Thyroid gland (tissue), 4 donors: ENCODE data around the gene DNM1L. TPM values are rescaled to one million over a fixed set of nuclear protein-coding genes. Genes with fewer than 3 reads are reported as not detected.

Experiments
- DNase-seq, 2 donors: peaks; one replicate each; pipeline ENCODE4 v3.0.0-alpha.2; 2019
- H3K27ac ChIP-seq, 3 donors: fragments of 200-600 bp; sonication (generic); 1 replicate in 2 of 3; 2 replicates in 1 of 3; pipeline ENCODE4 v1.5.1; 2016 to 2019; ENCODE audit warnings: mild to moderate bottlenecking in 1 of 3, moderate library complexity in 1 of 3
- H3K27me3 ChIP-seq: fragments of 200-600 bp; sonication (generic); one replicate; pipeline ENCODE4 v1.5.1; 2019
- H3K36me3 ChIP-seq, 2 donors: fragments of 200-600 bp; sonication (generic); one replicate each; pipeline ENCODE4 v1.5.1; 2016 to 2019
- H3K4me1 ChIP-seq, 2 donors: fragments of 200-600 bp; sonication (generic); one replicate each; pipeline ENCODE4 v1.5.1; 2017 to 2019
- H3K4me3 ChIP-seq, 3 donors: fragments of 200-600 bp; sonication (generic); replicated peaks in 1 of 3; 1 replicate in 2 of 3; 2 replicates in 1 of 3; pipeline ENCODE4 v1.5.1; 2016; ENCODE audit warnings: mild to moderate bottlenecking in 1 of 3
- H3K9me3 ChIP-seq: fragments of 200-600 bp; sonication (generic); one replicate; pipeline ENCODE4 v1.5.1; 2017
- POLR2A ChIP-seq, 2 donors: fragments of 450-650 bp; IDR thresholded peaks; one replicate each; pipeline ENCODE4 v1.6.1; 2017; ENCODE audit warnings: antibody characterized with exemption in 2 of 2, mild to moderate bottlenecking in 2 of 2, moderate library complexity in 1 of 2
- WGBS, 2 donors: methylation state at CpG; one replicate each; pipeline ENCODE4 v1.1.5; 2017; 5-methylcytosine and 5-hydroxymethylcytosine counted together
- intact Hi-C: fragments of 100-400 bp; cut with DNase I; formaldehyde crosslinking; loops from one replicate; pipeline ENCODE4 v1.15.1; 2023
- small RNA-seq: library from RNA; depleted of rRNA; stranded (forward); fragments of <200 nt; gene quantifications from one replicate; pipeline ENCODE3, GENCODE V24; 2016
- total RNA-seq, 4 donors: library from RNA; depleted of rRNA; stranded (reverse); fragments of >200 nt; gene quantifications; one replicate each; pipeline ENCODE4 v1.2.3, GENCODE V29; 2016
- TF ChIP-seq, protein P1 (sequence below), 6 experiments: fragments of 200-600 bp in 3 of 6; fragments of 450-650 bp in 3 of 6; sonication (generic) in 3 of 6; IDR thresholded peaks; one replicate each; pipeline ENCODE4 v1.5.1; 2016 to 2019; ENCODE audit warnings: antibody characterized with exemption in 6 of 6, mild to moderate bottlenecking in 2 of 6, inconsistent platforms in 1 of 6, moderate library complexity in 1 of 6

DNM1L gene
- total RNA-seq, 4 donors from 2014 or later = 49.7 to 93.7 (median 56.8) TPM

DNA sequence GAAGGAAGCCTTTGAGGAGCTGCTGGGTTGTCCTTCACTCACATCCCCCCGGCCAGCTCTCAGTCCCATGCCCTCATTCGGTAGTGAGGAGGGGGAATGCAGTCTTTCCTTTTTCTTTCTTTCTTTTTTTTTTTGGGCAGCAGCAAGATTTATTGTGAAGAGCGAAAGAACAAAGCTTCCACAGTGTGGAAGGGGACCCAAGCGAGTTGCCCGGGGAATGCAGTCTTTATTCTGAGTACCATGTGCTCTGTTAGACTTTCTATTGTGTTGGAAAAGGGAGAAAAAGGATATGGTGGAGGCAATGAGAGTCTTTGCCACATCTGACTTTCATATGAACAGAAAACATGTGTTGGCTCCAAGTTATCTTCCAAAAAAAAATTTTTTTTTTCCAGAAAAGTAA, 106.5 kb downstream of the DNM1L start:
- Histone ChIP-seq H3K4me1 (no peaks in the 10 kb centered on the region), H3K36me3 (no peaks in the 10 kb centered on the region), H3K27ac (no peak overlapping the region), H3K27me3 (no peaks in the 10 kb centered on the region), H3K9me3 (no peaks in the 10 kb centered on the region), H3K4me3 (no peak overlapping the region)
- DNase-seq = no peak
- intact Hi-C loops = no loop called here
- WGBS, 2 donors = 83 to 88% methylated on average over 5 of the region's 5 CpGs
- TF ChIP-seq POLR2A (IDR thresholded peaks at IDR 0.05) = no peak
- TF ChIP-seq, protein P1, sequence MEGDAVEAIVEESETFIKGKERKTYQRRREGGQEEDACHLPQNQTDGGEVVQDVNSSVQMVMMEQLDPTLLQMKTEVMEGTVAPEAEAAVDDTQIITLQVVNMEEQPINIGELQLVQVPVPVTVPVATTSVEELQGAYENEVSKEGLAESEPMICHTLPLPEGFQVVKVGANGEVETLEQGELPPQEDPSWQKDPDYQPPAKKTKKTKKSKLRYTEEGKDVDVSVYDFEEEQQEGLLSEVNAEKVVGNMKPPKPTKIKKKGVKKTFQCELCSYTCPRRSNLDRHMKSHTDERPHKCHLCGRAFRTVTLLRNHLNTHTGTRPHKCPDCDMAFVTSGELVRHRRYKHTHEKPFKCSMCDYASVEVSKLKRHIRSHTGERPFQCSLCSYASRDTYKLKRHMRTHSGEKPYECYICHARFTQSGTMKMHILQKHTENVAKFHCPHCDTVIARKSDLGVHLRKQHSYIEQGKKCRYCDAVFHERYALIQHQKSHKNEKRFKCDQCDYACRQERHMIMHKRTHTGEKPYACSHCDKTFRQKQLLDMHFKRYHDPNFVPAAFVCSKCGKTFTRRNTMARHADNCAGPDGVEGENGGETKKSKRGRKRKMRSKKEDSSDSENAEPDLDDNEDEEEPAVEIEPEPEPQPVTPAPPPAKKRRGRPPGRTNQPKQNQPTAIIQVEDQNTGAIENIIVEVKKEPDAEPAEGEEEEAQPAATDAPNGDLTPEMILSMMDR (IDR thresholded peaks at IDR 0.05) = no peak

DNA sequence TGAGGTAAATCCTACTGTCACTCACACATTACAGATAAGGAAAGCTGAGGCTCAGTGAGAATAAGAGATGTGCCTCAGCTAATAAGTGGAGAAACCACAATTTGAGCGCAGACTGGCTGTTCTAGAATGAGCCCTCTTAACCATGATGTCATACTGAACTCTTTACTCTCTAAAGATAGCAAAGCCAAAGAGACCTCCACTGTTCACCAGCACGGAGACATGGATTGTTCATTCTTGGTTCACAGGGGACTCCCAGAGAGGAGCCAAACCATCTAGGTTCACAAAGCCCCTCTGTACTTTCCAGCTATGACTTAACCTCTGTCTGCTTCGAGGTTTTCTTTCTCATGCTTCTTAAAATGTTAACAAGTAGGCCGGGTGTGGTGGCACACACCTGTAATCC, 109.3 kb downstream of the DNM1L start:
- Histone ChIP-seq H3K27ac (no peak overlapping the region), H3K27me3 (no peaks in the 10 kb centered on the region), H3K4me1 (no peaks in the 10 kb centered on the region), H3K9me3 (no peaks in the 10 kb centered on the region), H3K36me3 (no peaks in the 10 kb centered on the region), H3K4me3 (no peak overlapping the region)
- WGBS, 2 donors = 59 to 75% methylated on average over 4 of the region's 4 CpGs
- DNase-seq = no peak
- no peak for TF ChIP-seq POLR2A (IDR thresholded peaks at IDR 0.05)
- TF ChIP-seq, protein P1 (IDR thresholded peaks at IDR 0.05) = no peak
- intact Hi-C loops = no loop called here

DNA sequence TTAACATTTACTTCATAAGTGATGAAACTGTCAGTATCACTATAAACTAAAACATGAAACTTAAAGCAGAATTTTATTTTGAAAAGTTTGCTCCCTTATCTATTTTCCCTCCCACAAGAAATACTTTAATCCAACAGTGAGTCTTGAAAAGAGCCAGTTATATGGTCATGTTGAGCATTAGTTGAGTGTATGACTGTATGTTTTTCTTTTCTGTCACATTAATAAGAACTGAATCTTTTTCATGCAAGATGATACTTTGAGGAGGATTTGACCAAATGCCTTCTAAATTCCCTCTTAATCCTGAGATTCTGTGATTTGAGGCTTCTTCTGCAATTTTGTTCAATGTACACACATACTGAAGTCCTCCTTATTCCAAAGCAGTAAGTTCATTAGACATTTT, 110.3 kb downstream of the DNM1L start:
- intact Hi-C loops = no loop called here
- H3K4me3 ChIP-seq = no peak overlapping the region
- no peak overlapping the region for H3K27ac ChIP-seq
- no peaks in the 10 kb centered on the region for H3K9me3 ChIP-seq
- no peaks in the 10 kb centered on the region for H3K36me3 ChIP-seq
- H3K4me1 ChIP-seq = no peaks in the 10 kb centered on the region
- TF ChIP-seq, protein P1 (IDR thresholded peaks at IDR 0.05) = no peak
- TF ChIP-seq POLR2A (IDR thresholded peaks at IDR 0.05) = no peak
- no peak for DNase-seq
- H3K27me3 ChIP-seq = no peaks in the 10 kb centered on the region

DNA sequence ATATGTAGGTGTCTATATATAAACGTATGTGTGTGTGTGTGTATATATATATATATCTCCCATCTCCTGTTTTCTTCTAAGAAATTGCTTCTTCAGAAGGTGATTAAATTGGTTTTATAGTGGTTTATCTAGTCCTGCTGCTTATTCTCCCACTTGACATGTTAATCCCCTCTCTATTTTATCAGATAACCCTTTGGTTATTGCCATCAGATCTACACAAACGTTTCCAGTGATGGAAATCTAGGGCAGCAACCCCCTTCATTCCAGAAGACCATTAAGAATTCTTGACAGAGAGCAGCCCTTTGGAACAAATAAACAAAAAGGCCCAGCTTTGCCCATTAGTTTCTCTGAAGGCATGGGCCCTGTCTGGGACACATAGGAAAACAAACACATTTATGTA, 110.8 kb downstream of the DNM1L start:
- WGBS, 2 donors = 31 to 41% methylated on average over 2 of the region's 2 CpGs
- Histone ChIP-seq H3K27ac (no peak overlapping the region), H3K4me3 (no peak overlapping the region), H3K9me3 (no peaks in the 10 kb centered on the region), H3K36me3 (no peaks in the 10 kb centered on the region), H3K4me1 (no peaks in the 10 kb centered on the region), H3K27me3 (no peaks in the 10 kb centered on the region)
- intact Hi-C loops = no loop called here
- no peak for DNase-seq
- TF ChIP-seq POLR2A (IDR thresholded peaks at IDR 0.05) = no peak

DNA sequence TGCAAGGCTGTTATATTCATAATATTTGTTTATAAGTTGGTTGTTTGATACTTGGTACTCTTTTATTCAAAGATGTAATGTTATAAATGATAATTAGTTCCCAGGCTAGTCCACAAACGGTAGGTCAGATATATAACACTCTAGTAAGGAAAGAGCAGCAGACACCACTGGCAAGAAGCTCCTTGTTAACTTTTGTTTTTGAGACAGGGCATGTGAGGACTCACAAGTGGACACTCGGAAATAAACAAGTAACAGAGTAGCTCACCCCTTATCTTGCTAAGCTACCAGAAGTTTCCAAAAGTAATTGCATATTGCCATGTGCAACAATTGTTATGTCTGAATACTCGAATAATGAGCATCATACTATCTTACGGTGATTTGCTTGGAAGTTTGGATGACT, 115.2 kb downstream of the DNM1L start:
- no peak overlapping the region for H3K4me3 ChIP-seq
- TF ChIP-seq POLR2A (IDR thresholded peaks at IDR 0.05) = no peak
- no peak overlapping the region for H3K27ac ChIP-seq
- no peaks in the 10 kb centered on the region for H3K9me3 ChIP-seq
- no peaks in the 10 kb centered on the region for H3K4me1 ChIP-seq
- intact Hi-C loops = no loop called here
- H3K36me3 ChIP-seq = no peaks in the 10 kb centered on the region
- 56 to 73% methylated on average over 4 of the region's 4 CpGs for WGBS, 2 donors
- no peak for DNase-seq
- H3K27me3 ChIP-seq = no peaks in the 10 kb centered on the region

Small RNAs within 50 kb of the gene (small RNA-seq; reads per million reads assigned to genes)
- gene RF00019 = not detected

Other genes starting within 250 kb of the DNM1L start
- 10 to 100 TPM; 21.1 to 48.5 (median 25.3) TPM for gene YARS2, start 76.6 kb downstream of the DNM1L start, total RNA-seq
- under 1 TPM; 0.27 to 0.92 (median 0.55) TPM for gene PKP2, start 217.5 kb downstream of the DNM1L start, total RNA-seq